ENCODE results near the gene ETDB. TPM values are rescaled to one million over a fixed set of nuclear protein-coding genes. Genes with fewer than 3 reads are reported as not detected.

ETDB gene
- polyA plus RNA-seq, 4 donors = 0.25 TPM; not detected in 3

Other genes starting within 250 kb of the ETDB start
- 10 to 100 TPM; 21.5 to 25.9 (median 23.4) TPM for gene MOSPD1, start 205.3 kb downstream of the ETDB start, polyA plus RNA-seq (ENCODE audit: insufficient read length in 4 of 4)
- gene SMIM10, start 129.5 kb downstream of the ETDB start, polyA plus RNA-seq (ENCODE audit: insufficient read length in 4 of 4) = 10 to 100 TPM in 3 of 4 donors, 1 to 10 TPM in 1; 8.2 to 11.8 (median 10.3) TPM
- gene RTL8B, start 98.0 kb downstream of the ETDB start, polyA plus RNA-seq (ENCODE audit: insufficient read length in 4 of 4) = 10 to 100 TPM; 22.6 to 26.2 (median 25.6) TPM
- gene RTL8C, start 88.2 kb downstream of the ETDB start, polyA plus RNA-seq (ENCODE audit: insufficient read length in 4 of 4) = 100 to 1,000 TPM; 154 to 225 (median 183) TPM
- 100 to 1,000 TPM in 1 of 4 donors, 10 to 100 TPM in 3; 73.2 to 103 (median 91.1) TPM for gene RTL8A, start 68.4 kb downstream of the ETDB start, polyA plus RNA-seq (ENCODE audit: insufficient read length in 4 of 4)
- gene SMIM10L2B, start 21.8 kb downstream of the ETDB start, polyA plus RNA-seq (ENCODE audit: insufficient read length in 4 of 4) = 1 to 10 TPM; 7.1 to 9.4 (median 8.2) TPM
- under 1 TPM; 0.13 to 0.30 (median 0.20) TPM for gene CT55, start 50.9 kb upstream of the ETDB start, polyA plus RNA-seq (ENCODE audit: insufficient read length in 4 of 4)
- gene ETDA, start 131.5 kb upstream of the ETDB start, polyA plus RNA-seq (ENCODE audit: insufficient read length in 4 of 4) = under 1 TPM in 2 of 4 donors, not detected in 2; 0.39 to 0.51 TPM
- gene ETDC, start 189.0 kb upstream of the ETDB start, polyA plus RNA-seq (ENCODE audit: insufficient read length in 4 of 4) = not detected
- 10 to 100 TPM; 16.4 to 23.5 (median 19.1) TPM for gene ZNF75D, start 223.6 kb upstream of the ETDB start, polyA plus RNA-seq (ENCODE audit: insufficient read length in 4 of 4)
- gene ZNF449, start 224.3 kb upstream of the ETDB start, polyA plus RNA-seq (ENCODE audit: insufficient read length in 4 of 4) = 10 to 100 TPM; 12.0 to 15.1 (median 13.1) TPM